NCI-H1436 treated with DMSO at 0.1 percent for 48 hours (cell line): ENCODE measurements around the gene MRNIP.
"Not testable (repeated sequence)": the region's sequence is repeated elsewhere in the genome, so short reads cannot be mapped to it uniquely, and the experiment has no call there.

Source experiments
- DNase-seq: peaks from one replicate; lab custom pipeline; 2025; lab: John Stamatoyannopoulos, UW

Gene MRNIP

DNA sequence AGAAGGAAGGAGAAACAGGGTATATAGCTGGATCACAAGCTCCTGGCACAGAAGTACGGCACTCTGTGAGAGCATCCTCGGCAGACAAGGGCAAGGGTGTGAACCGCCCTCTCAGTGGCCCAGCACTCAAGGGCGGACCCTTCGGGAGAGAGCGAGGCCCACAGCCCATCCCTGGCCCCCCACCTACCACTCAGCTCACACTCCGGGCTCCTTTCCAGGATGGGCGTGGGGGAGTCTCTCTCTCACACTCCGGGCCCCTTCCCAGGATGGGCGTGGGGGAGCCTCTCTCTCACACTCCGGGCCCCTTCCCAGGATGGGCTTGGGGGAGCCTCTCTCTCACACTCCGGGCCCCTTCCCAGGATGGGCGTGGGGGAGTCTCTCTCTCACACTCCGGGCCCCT, 12.9 kb upstream of the MRNIP start:
- DNase-seq = not testable (repeated sequence)

DNA sequence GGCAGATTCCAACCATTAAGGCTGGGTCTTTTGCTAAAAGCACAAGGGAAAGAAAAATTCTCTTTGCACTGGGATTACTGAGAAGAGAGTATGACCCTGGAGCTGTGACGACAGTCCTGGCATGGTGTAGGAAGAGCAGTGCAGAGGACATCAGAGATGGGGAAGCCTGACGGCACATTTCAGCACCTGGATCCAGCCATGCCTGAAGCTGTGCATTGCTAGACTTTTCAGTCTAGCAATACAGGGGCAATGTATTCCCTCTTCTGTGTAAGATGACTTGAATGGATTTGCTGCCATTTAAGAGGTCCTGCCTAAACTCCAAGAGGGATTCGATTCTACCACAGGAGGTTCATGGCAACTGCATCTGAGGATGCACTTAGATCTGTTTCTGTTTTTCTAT, 12.3 kb upstream of the MRNIP start:
- no peak for DNase-seq

DNA sequence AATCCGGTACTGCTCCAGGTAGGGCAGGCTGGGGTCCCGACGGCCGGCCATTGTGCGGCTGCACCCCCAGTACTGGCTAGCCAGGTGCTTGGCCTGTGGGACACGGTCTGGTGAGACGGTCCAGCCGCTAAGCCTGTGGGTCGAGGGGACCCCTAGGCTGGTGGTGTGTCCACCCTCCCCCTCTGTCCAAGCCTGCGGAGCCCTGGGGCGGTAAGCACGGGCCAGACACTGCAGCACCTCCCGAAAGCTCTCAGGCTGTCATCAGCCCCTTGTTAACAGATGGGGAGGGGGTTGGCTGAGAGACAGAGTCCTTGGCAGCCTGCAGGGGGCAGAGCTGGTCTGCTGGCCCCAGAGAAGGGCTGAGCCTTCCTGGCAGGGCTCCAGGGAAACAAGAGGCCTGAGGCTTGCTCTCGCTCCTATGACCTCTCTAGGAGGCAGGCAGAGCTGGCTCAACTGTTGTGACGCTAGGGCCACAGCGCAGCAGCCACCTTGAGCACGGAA, 11.8 kb upstream of the MRNIP start:
- no peak for DNase-seq

DNA sequence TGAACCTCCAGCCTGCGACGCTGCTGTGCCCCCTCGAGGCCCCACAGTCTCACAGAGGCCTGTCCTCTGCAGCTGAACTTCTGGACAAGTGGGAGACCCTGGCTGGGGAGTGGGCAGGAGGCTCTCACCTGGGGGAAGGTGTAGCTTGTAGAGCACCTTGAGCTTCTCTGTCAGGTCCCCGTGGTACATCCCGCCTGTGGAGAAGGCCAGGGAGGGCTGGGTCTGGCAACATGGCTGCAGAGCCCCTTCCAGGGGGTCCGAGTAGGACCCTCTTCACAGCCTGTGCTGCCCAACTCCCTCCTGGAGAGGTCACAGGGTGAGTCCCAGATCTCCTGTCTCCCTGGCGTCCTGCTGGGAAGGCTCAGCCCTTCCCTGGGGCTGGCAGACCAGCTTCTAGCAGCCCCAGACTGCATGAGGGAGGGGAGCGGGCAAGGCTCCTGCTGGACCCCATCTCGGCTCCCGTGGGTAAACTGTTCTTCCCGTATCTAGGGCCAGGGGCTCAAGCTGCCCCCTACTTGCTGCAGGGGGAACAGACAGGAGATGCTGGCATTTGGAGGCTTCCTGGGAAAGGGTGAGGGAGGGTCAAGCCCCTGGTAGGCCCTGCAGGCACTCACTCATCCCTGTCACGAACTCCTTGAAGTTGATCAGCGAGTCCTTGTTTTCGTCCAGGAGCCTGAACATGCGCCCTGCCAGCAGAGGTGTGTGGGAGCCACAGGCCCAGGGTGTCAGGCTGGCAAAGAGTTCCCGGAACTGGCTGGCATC, 11.2 kb upstream of the MRNIP start:
- no peak for DNase-seq

DNA sequence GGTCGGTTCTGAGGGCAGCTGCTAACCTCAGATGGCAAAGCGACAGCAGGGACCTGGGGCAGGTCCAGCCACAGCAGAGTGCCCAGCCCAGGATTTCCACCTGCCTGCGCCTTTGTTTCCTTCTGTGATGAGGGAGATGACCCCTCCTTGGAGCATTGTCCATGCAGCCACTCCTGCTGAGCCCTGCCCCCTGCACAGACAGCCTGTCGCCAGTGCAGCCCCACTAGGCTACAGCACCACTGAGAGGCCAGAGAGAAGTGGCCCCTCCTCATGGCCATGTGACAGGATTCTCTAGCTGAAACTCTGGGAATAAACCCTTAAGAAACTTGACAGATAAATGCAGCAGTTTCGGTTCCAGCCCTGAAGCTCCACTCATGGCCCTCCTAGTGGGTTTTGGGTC, 10.5 kb upstream of the MRNIP start:
- DNase-seq = no peak

DNA sequence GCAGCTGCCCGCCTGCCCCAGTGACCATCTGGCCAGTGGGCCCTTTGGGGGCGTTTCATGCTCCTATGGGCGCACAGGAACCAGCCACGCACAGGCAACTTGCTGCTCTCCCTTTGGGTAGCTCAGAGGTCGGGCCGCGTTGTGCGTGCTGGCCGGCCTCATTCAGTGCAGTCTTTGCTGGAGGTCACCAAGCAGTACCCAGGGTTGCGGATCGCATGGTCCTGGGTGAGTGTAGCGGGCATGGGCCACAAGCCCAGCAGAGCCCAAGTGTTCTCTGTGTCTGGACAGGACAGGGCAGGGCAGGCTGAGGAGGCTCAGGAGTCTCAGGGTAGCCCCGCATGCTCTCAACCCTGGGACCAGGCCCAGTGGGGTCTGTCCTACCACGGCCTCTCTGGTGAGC, 9.9 kb upstream of the MRNIP start:
- DNase-seq = no peak

DNA sequence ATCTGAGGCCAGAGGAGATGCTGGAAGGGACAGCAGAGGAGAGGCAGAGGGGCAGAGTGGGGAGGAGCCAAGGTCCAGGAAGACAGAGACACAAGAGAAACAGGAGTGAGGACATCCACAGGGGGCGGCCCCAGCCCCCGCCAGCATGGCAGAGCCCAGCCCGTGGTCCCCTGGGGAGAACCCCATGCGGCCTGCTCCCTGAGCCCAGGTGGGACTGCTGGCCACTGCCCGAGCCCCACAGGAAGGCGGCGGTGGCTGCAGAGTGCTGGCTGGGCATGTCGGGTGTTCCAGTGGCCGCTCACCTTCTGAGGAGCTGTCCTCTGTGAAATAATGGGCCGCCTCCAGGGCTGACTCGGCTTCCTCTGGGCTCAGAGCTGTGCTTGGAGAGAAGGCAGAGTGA, 8.9 kb upstream of the MRNIP start:
- no peak for DNase-seq

DNA sequence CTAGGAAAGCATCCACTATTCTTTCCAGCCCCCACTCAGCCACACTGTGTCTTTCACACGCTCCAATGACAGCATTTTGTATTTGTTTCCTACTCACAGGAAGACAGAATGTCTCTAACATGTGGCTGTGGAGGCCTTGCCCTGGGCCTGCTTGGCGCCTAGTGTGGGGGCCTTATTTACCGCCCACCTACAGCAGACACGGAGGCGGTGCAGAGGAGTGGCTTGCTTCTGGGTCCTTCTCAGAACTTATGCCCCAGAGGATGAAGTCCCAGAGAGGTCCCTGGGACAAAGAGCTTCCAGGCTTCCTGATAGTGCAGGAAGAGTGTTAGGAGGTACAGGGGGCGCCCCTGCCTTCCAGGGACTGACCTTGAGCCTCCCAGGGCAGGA, 8.5 kb upstream of the MRNIP start:
- DNase-seq = no peak

DNA sequence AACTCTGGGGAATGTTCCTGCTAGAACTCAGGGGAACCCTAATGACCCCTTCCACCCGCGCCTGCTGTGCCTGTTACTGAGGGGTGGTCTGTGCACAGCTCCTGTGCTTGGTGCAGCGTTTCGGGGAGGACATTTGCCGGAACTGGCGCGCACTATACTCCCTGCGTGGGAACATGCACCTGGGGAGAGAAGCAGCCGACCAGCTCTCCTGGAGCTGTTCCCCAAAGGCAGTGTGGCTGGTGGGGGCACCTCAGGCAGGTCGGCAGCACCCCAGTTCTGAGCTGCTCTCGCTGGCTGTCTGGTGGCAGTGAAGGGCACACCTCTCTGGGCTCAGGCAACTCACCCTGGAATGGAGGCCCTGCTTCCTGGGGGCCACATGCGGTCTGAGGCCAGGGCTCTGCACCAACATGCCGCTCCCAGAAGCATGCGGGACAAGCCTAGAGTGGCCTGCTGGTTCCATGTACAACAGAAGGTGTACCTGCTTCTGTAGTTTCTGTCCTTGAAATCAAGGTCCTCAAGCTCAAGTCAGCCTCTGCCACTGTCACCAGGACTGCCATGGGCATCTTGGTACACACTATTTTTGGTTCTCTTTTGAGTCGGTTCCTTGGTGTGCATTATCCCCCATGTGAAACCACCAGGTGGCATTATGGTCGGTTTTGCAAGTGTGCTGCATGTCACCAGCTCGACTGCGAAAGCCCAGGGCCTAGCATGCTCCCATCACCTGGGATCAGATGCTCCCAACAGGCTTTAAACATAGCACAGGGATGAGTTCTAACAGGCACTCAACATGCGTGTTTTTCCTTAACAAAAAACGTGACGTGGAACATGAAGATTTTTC, 7.8 kb upstream of the MRNIP start:
- DNase-seq = no peak

DNA sequence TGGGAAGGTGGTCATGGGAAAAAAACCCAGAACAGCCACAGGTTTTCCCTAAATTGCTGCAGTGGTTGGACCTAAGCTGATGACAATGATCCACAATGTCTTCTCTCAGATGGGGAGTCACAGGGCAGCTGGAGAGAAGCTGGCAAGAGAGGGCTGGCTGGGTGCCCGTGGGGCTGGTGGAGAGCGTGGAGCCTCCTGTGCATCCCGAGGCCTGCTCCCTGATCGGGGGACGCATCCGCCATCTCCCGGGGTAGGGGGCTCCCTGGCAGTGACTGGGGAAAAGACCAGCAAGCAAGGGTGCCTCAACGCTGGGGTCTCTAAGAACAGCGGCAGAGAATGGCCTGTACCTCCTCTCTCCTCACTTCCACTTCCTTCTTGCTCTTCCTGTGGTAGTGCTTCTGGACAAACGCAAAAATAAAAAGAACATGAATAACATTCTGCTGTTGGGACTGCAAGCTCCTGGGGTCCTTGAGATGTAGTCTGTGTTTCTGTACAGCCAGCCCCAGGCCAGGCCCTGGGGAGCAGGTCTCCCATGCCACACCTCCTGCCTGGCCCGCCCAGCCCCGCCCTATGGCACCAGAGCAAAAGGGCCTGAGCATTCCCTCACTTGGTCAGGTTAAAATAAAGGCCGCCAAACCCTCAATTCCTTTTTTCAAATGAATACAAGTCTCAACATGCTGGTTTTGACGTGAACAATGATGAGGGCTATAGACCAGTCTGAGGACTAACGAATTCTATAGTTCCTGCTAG, 7.0 kb upstream of the MRNIP start:
- no peak for DNase-seq

DNA sequence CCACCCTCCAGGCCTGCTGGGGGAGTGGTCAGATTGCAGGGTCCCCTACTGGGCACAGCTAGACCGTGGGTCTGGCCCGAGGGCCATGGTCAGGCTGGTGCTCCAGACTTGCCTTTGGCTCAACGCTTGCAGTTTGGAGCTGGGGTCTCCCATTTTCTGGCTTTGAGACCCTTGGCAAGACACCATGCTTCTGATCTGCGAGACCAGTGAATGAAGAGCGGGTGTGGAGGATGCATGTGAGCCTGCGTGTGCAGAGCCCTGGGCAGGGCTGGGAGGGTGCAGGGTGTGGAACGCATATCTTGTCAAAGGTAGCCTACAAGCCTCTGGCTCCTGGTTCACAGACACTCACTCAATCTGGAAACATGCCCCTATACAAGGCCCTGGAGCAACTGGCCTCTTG, 6.1 kb upstream of the MRNIP start:
- no peak for DNase-seq

DNA sequence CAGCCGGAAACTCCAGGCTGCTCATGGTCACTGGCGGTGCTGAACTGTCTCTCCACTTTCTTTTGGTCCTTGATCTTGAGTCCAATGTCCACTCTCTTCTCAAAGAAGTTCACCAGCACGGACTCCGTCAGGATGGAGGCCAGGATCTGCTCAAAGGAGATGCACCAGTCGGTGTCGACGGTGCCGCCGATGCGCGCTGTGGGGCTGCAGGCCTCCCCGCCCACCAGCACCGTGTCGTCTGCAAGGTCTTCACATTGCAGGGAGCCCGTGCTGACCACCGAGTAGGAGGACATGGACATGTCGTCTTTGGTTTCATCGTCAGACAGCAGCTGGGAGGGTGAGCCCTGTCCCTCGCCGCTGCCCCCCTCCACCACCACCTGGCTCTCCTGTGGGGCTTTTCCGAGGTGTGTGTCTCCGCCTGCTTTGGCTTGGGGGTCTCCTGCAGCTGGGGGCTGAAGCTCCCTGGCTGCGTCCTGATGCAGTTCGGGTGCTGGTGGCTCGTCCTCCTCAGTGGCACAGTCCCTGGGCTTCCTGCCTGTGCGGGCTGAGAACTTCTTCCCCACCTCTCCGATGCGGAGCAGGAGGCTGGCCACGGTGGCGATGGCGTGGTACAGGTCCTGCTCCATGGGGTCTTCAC, 5.0 kb upstream of the MRNIP start:
- DNase-seq = no peak

DNA sequence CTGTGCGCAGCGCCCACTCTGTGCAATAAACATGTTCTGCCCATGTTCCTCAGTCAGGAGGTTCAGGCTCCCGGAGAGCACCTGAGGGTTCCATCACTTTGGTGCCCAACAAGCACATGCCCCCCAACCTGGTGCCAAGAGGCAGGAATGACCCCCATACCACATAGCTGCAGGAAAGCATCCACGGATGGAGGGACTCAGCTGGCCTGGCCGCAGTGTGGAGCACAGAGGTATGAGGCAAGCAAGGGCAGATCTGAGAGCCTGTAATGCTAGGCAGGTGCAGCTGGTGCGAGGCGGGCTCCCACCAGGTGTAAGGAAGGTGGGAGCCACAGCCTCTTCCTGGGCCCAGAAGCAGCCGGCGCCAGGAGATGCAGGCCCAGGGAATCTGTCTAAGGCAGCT, 4.3 kb upstream of the MRNIP start:
- DNase-seq = no peak

DNA sequence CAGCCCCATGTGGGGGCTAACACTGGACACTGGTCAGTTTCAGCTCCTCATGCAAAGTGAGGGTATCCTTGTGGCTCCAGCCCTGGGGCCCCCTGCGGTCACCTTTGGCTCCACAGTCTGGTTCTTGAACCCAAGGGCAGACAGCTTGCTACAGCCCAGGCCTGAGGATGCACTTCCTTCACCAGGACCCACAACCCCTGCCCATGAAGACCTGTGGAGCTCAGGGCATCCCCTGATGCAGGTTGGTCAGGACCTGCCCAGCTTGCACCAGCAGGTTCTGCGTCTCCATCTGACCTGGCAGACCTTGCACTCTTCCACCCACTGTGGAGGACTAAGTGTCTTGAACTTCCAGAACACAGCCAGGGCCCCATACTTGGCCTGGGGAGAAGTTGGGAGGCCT, 3.7 kb upstream of the MRNIP start:
- no peak for DNase-seq

DNA sequence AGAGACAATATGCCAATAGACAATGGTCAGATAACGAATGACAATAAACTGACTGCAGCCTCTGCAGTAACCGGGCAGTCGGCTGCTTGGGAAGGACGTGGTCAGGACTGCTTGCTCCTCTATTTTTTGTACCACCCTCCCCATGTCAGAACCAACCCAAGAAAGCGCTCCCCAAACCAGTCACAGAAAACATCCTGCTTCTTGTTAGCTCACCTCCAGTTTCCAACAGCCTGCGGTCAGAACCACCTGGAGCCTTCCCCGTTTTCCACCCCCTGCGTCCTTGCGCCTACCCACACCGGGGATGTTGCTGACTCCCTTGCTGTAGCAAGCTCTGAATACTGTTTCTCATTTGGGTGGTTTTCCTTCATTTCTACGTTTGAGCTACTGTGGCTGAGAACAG, 1.7 kb upstream of the MRNIP start:
- DNase-seq = no peak

DNA sequence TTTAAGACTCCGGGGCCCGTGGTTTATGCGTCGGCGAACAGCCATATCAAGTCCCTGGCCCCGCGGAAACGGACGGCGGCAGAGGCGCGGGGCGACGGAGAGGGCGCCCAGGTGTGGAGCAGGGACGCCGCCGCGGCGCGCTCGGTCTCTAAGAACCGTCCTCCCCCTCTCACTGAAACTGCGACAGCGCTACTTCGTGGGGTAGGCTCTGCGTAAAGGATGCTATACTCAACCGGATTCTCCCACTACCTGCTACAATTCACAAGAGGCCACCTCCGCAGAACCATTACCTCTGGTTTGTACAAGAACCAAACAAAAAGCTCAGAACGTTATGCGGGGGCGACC, 404 bp downstream of the MRNIP start:
- DNase-seq = no peak

DNA sequence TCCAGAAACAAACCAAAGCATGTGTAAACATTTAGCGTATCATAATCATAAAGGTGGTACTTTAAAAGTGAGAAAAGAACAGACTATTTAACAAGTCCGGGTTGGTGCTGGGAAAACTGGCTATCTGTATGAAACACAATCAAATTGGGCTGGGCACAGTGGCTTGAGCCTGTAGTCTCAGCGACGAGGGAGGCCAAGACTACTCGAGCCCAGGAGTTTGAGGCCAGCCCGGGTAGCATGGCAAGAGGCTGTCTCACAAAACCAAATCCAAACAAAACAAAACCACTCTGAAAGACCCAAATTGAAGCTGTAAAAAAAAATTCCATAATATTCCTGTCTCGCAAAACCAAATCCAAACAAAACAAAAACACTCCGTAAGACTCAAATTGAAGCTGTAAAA, 4.3 kb downstream of the MRNIP start:
- no peak for DNase-seq

DNA sequence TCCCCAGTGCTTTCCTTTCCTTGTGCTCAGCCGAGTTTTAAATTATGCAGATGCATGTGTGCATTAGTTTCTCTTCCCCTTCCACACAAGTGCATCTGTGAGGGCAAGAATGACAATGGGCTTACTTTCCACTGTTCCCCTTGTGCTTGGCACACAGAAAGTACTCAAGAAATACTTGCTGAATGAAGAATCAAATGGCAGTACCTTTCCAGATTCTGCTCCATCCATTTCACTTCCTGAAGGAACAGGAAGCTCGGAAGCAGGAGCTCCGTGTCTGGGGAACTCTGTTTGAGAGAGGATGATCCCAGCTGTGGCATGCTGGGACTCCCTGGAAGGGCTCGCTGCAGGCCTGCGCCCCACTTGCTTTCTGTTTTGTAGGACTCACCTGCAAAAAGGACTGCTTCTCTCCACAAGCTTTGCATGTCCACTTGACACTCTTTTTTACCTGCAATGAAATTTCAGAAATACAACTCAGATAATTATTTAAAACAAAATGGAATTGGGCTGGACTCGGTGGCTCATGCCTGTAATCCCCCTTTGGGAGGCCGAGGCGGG, 5.5 kb downstream of the MRNIP start:
- no peak for DNase-seq

DNA sequence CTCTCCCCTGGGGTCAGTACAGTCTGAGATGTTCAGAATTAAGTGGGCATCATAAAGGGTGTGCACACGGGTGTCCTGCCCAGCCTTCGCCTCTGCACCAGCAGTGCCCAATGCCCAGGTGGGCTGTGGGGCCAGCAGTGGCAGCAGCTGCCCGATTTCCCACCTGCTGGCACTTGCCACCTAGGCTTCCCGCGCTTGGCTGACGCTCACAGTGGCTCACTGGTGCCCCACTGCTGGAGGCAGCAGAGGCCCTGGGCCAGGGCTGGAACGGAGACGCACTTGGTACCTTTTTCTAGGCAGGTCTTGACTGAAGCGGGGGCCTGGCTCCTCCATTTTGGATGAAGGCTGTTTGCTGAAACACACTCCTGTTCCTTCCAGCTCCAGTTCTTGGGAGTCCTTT, 17.0 kb downstream of the MRNIP start:
- no peak for DNase-seq

DNA sequence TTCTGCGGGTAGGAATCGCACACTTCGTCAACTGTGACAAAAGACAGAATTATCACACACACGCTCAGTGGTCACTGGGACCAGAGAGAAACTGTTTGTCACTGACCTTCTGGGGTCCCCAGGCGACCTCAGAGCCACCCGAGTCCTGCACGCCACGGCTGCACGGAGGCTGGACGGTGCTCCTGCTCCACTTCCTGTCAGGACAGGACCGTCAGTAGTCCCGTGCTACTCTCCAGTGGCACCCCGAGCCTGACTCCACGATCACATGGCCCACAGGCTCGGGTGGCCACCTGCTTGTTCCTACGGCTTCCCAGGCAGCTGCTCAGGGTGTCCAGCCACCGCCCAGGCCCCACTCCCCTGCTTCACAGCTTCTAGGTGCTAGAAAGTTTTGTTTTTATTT, 17.9 kb downstream of the MRNIP start:
- no peak for DNase-seq

DNA sequence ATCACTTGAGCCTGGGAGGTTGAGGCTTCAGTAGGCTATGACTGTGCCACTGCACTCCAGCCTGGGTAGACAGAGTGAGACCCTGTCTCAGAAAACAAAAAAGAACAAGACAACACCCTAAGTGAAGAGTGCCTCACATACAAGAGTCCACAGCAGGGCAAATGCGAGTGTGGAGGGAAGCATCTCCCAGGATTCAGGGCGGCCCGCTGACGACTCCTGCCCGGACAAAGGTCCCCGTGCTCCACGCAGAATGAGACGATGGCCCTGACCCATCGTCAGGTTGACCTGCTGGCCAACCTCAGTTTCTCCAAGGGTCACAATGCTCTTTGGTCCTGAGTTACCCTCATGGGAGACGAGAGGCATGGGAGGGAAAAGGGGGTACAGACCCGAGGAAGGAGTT, 18.3 kb downstream of the MRNIP start:
- no peak for DNase-seq
